Activated CD4-positive, alpha-beta memory T cell treated with anti-CD3 and anti-CD28 coated beads, Interleukin-2, amount 10 ng/mL, durations not matched to agents 7 days and 5 days (primary cell): ENCODE measurements around the gene ZBTB20. TPM values are rescaled to one million over a fixed set of nuclear protein-coding genes. Genes with fewer than 3 reads are reported as not detected.

Experiments used
- CTCF ChIA-PET: fragments of 350-600 bp; sonication (Branson Sonifier 250); formaldehyde crosslinking; loops from one replicate; lab custom pipeline; 2021; ENCODE audit warnings: antibody characterized with exemption, inconsistent platforms; lab: Charles Lee
- POLR2A ChIA-PET: fragments of 350-600 bp; sonication (Branson Sonifier 250); formaldehyde crosslinking; loops from one replicate; lab custom pipeline; 2021; ENCODE audit warnings: antibody characterized with exemption; lab: Charles Lee
- DNase-seq: peaks from one replicate; pipeline ENCODE4 v3.0.0-alpha.2; 2020
- H3K27ac Mint-ChIP-seq: one replicate; pipeline ENCODE4 v1.8.0; 2021; ENCODE audit warnings: mild to moderate bottlenecking, mixed read lengths
- H3K27me3 Mint-ChIP-seq: one replicate; pipeline ENCODE4 v1.8.0; 2021; ENCODE audit warnings: mixed read lengths
- H3K36me3 Mint-ChIP-seq: one replicate; pipeline ENCODE4 v1.8.0; 2021; ENCODE audit warnings: low read depth, mixed read lengths
- H3K4me1 Mint-ChIP-seq: one replicate; pipeline ENCODE4 v1.8.0; 2021; ENCODE audit warnings: mixed read lengths
- H3K4me3 Mint-ChIP-seq: one replicate; pipeline ENCODE4 v1.8.0; 2021; ENCODE audit warnings: mild to moderate bottlenecking, mixed read lengths
- H3K9me3 Mint-ChIP-seq: one replicate; pipeline ENCODE4 v1.8.0; 2021; ENCODE audit warnings: mixed read lengths
- total RNA-seq, 2 experiments: library from RNA; stranded (reverse); gene quantifications; one replicate each; pipeline ENCODE4 v1.2.3, GENCODE V29; 2021

ZBTB20 gene
- total RNA-seq, 2 experiments from 2014 or later = 6.3 to 8.6 TPM

DNA sequence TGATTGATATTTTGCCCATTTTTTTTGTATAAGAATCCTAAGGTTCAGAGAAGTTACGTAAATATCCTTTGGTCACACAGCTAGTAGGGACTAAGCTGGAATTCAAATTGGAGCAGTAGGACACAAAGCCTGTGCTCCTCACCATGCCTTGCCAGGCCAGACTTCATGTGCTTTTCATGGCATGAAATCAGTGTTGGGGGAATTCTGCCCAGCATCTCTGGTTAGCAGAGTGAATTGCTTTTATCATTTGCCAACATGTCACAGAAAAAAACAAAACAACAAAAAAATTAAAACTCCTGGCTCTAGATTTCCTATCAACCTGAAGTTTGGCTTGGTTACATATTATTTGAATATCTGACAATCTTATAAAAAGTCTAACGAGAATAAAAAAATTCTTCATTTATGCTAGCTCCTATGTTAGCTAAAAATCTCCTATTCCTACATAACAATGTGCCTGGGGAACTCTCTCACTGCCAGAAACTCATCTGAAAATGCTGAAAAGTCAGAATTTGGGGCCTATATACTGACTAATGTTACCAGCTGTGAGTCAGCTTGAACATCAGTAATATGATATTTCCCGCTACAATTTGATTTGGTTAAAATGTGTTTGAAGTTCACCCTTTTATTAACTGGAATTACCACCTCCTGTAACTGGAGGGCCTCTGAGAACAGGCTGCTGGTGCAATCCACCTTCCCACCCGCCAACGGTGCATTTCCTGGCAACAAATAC is 711.5 kb downstream of the ZBTB20 start:
- H3K36me3 Mint-ChIP-seq = no peaks in the 10 kb centered on the region
- no peak overlapping the region for H3K27ac Mint-ChIP-seq
- CTCF ChIA-PET = no interaction called here
- H3K4me3 Mint-ChIP-seq = no peak overlapping the region
- H3K4me1 Mint-ChIP-seq = no peaks in the 10 kb centered on the region
- H3K27me3 Mint-ChIP-seq = no peaks in the 10 kb centered on the region
- H3K9me3 Mint-ChIP-seq = no peaks in the 10 kb centered on the region
- POLR2A ChIA-PET = no interaction called here
- no peak for DNase-seq

- Mint-ChIP-seq H3K27ac (no peak overlapping the region), H3K4me3 (no peak overlapping the region), H3K27me3 (no peaks in the 10 kb centered on the region), H3K9me3 (no peaks in the 10 kb centered on the region), H3K36me3 (no peaks in the 10 kb centered on the region), H3K4me1 (no peaks in the 10 kb centered on the region)
- CTCF ChIA-PET = interaction anchor here (1.2 kb wide), 1 partner anchor 14 kb away, joined by 3 read pairs; no protein-coding TSS in a partner anchor
- POLR2A ChIA-PET = interaction anchor here (0.6 kb wide), 1 partner anchor 467 kb away, joined by 3 read pairs; no protein-coding TSS in a partner anchor
- no peak for DNase-seq
These were observed 714.8 kb downstream of the ZBTB20 start for GRCh38 chr3:114432310-114432709.

GRCh38 chr3:114428044-114428595 is 719.0 kb downstream of the ZBTB20 start:
- no peak overlapping the region for H3K27ac Mint-ChIP-seq
- H3K27me3 Mint-ChIP-seq = no peaks in the 10 kb centered on the region
- no peak for DNase-seq
- H3K4me3 Mint-ChIP-seq = no peak overlapping the region
- no peaks in the 10 kb centered on the region for H3K4me1 Mint-ChIP-seq
- ChIA-PET CTCF (no interaction called here), POLR2A (no interaction called here)
- no peaks in the 10 kb centered on the region for H3K36me3 Mint-ChIP-seq
- H3K9me3 Mint-ChIP-seq = no peaks in the 10 kb centered on the region

- Mint-ChIP-seq H3K4me1 (no peaks in the 10 kb centered on the region), H3K27me3 (no peaks in the 10 kb centered on the region), H3K27ac (no peak overlapping the region), H3K36me3 (no peaks in the 10 kb centered on the region), H3K4me3 (no peak overlapping the region), H3K9me3 (no peaks in the 10 kb centered on the region)
- CTCF ChIA-PET = no interaction called here
- POLR2A ChIA-PET = no interaction called here
- no peak for DNase-seq
These were observed 719.6 kb downstream of the ZBTB20 start for GRCh38 chr3:114427285-114428043.

DNA sequence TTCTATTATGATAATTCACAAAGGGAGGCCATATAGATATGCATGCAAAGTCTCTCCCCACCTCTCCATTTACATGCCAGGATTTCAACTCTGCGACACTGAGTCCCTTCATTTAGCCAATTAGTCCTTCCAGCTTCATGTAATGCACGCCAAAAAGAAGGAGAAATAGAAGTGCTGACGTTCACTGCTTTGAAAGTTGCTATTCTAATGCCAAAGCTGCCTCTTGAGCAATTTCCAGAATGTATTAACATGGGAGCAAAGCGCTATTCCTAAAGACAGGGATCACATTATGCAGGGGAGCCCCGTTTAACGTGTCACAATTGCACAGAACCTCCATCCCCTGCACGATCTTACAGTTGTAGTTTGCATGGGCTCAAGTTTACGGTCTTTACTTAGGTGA is 722.8 kb downstream of the ZBTB20 start:
- CTCF ChIA-PET = no interaction called here
- DNase-seq = no peak
- Mint-ChIP-seq H3K27me3 (peaks cover 2% of the 10 kb centered on the region), H3K36me3 (no peaks in the 10 kb centered on the region), H3K27ac (no peak overlapping the region), H3K4me1 (no peaks in the 10 kb centered on the region), H3K9me3 (no peaks in the 10 kb centered on the region), H3K4me3 (no peak overlapping the region)
- POLR2A ChIA-PET = no interaction called here

- Mint-ChIP-seq H3K9me3 (no peaks in the 10 kb centered on the region), H3K27ac (no peak overlapping the region), H3K36me3 (no peaks in the 10 kb centered on the region), H3K4me1 (peaks cover 14% of the 10 kb centered on the region), H3K27me3 (peaks cover 2% of the 10 kb centered on the region), H3K4me3 (no peak overlapping the region)
- ChIA-PET POLR2A (no interaction called here), CTCF (interaction anchor here (0.8 to 6.6 kb wide), 7 partner anchors 10 to 269 kb away, joined by 3 to 92 read pairs (median 4); no protein-coding TSS in a partner anchor)
- no peak for DNase-seq
These were observed 725.9 kb downstream of the ZBTB20 start for GRCh38 chr3:114421204-114421603.

- peaks cover 2% of the 10 kb centered on the region for H3K27me3 Mint-ChIP-seq
- H3K9me3 Mint-ChIP-seq = no peaks in the 10 kb centered on the region
- ChIA-PET POLR2A (no interaction called here), CTCF (interaction anchor here (1.9 to 6.6 kb wide), 3 partner anchors 37 to 684 kb away, joined by 6 to 92 read pairs (median 64); no protein-coding TSS in a partner anchor)
- no peaks in the 10 kb centered on the region for H3K36me3 Mint-ChIP-seq
- H3K4me1 Mint-ChIP-seq = peaks cover 14% of the 10 kb centered on the region
- DNase-seq = no peak
- H3K4me3 Mint-ChIP-seq = no peak overlapping the region
- H3K27ac Mint-ChIP-seq = no peak overlapping the region
These were observed 727.0 kb downstream of the ZBTB20 start for GRCh38 chr3:114420072-114420471.

GRCh38 chr3:114418724-114419543 is 728.2 kb downstream of the ZBTB20 start:
- H3K9me3 Mint-ChIP-seq = no peaks in the 10 kb centered on the region
- H3K27me3 Mint-ChIP-seq = peaks cover 2% of the 10 kb centered on the region
- no peaks in the 10 kb centered on the region for H3K36me3 Mint-ChIP-seq
- POLR2A ChIA-PET = interaction anchor here (1.1 to 1.6 kb wide), 4 partner anchors 33 to 205 kb away, joined by 3 to 8 read pairs (median 6); no protein-coding TSS in a partner anchor
- no peak for DNase-seq
- H3K27ac Mint-ChIP-seq = no peak overlapping the region
- H3K4me1 Mint-ChIP-seq = peaks cover 14% of the 10 kb centered on the region
- CTCF ChIA-PET = interaction anchor here (0.7 to 6.6 kb wide), 34 partner anchors 10 to 682 kb away, joined by 3 to 92 read pairs (median 4); partner anchors contain the start of gene TIGIT
- no peak overlapping the region for H3K4me3 Mint-ChIP-seq

DNA sequence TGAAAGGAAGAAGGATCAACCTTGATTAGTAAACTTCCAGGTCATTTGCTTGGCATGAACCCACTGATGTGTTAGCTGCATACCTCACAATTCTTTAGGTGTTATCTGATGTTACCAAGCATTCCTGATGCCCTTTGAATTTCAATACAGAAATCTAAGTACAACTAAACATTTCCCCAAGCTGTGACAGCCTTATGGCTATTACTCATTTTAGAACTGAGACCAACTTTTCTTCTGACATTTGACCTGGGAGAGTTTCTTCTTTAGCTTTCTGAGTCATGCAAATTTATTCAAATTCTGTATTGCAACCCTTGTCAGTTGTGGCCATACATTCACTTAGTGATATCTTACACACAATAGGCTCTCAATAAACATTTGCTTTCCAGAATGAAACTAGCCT is 729.0 kb downstream of the ZBTB20 start:
- DNase-seq = no peak
- Mint-ChIP-seq H3K9me3 (no peaks in the 10 kb centered on the region), H3K27me3 (peaks cover 2% of the 10 kb centered on the region), H3K4me1 (peaks cover 14% of the 10 kb centered on the region), H3K36me3 (no peaks in the 10 kb centered on the region), H3K4me3 (no peak overlapping the region), H3K27ac (no peak overlapping the region)
- POLR2A ChIA-PET = interaction anchor here (0.5 to 1.6 kb wide), 5 partner anchors 29 to 204 kb away, joined by 3 to 8 read pairs (median 6); no protein-coding TSS in a partner anchor
- CTCF ChIA-PET = interaction anchor here (0.7 to 6.6 kb wide), 33 partner anchors 9 to 682 kb away, joined by 3 to 92 read pairs (median 4); partner anchors contain the start of gene TIGIT

GRCh38 chr3:114417675-114418074 is 729.4 kb downstream of the ZBTB20 start:
- DNase-seq = no peak
- no peak overlapping the region for H3K27ac Mint-ChIP-seq
- ChIA-PET POLR2A (interaction anchor here (0.5 to 1.6 kb wide), 3 partner anchors 29 to 34 kb away, joined by 3 to 6 read pairs (median 3); no protein-coding TSS in a partner anchor), CTCF (interaction anchor here (0.7 to 6.6 kb wide), 19 partner anchors 8 to 265 kb away, joined by 3 to 92 read pairs (median 5); partner anchors contain the start of gene TIGIT)
- peaks cover 3% of the 10 kb centered on the region for H3K27me3 Mint-ChIP-seq
- H3K4me1 Mint-ChIP-seq = peaks cover 16% of the 10 kb centered on the region
- no peaks in the 10 kb centered on the region for H3K36me3 Mint-ChIP-seq
- H3K9me3 Mint-ChIP-seq = no peaks in the 10 kb centered on the region
- H3K4me3 Mint-ChIP-seq = no peak overlapping the region

- POLR2A ChIA-PET = interaction anchor here (1.3 kb wide), 1 partner anchor 32 kb away, joined by 3 read pairs; no protein-coding TSS in a partner anchor
- Mint-ChIP-seq H3K27ac (no peak overlapping the region), H3K36me3 (no peaks in the 10 kb centered on the region), H3K9me3 (no peaks in the 10 kb centered on the region), H3K4me1 (peaks cover 20% of the 10 kb centered on the region), H3K4me3 (no peak overlapping the region), H3K27me3 (peaks cover 3% of the 10 kb centered on the region)
- CTCF ChIA-PET = interaction anchor here (1.7 to 6.6 kb wide), 3 partner anchors 34 to 265 kb away, joined by 5 to 92 read pairs (median 64); no protein-coding TSS in a partner anchor
- no peak for DNase-seq
These were observed 729.8 kb downstream of the ZBTB20 start for GRCh38 chr3:114417265-114417664.
